HepG2 (cell line): ENCODE results near the gene WDR81. TPM values are rescaled to one million over a fixed set of nuclear protein-coding genes. Genes with fewer than 3 reads are reported as not detected.

Experiments used
- CHD4 ChIP-seq: fragments of 200-600 bp; sonication (generic); IDR thresholded peaks from 2 replicates; pipeline ENCODE4 v1.7.0; 2017; ENCODE audit warnings: mild to moderate bottlenecking, low read length, borderline replicate concordance
- CSRNP1 ChIP-seq: sonication (generic); formaldehyde crosslinking; IDR thresholded peaks from 2 replicates; pipeline ENCODE4 v1.8.1; 2023; ENCODE audit warnings: mild to moderate bottlenecking, missing genetic modification reagents
- EHMT2 ChIP-seq: fragments of 200-600 bp; sonication (generic); IDR thresholded peaks from 2 replicates; pipeline ENCODE4 v1.7.0; 2017; ENCODE audit warnings: antibody characterized with exemption, low read depth, low read length, borderline replicate concordance
- ESRRA ChIP-seq: sonication (generic); formaldehyde crosslinking; IDR thresholded peaks from 2 replicates; pipeline ENCODE4 v1.5.1; 2020; ENCODE audit warnings: mild to moderate bottlenecking, low read depth, missing genetic modification reagents
- MIXL1 ChIP-seq: IDR thresholded peaks from 2 replicates; pipeline ENCODE4 v1.6.1; 2016
- MXD4 ChIP-seq: IDR thresholded peaks from 2 replicates; pipeline ENCODE4 v1.6.1; 2016; ENCODE audit warnings: mild to moderate bottlenecking, missing biosample characterization, missing genetic modification reagents
- NFAT5 ChIP-seq: sonication (generic); formaldehyde crosslinking; IDR thresholded peaks from 2 replicates; pipeline ENCODE4 v1.4.0; 2020; ENCODE audit warnings: missing genetic modification reagents
- RERE ChIP-seq: IDR thresholded peaks from 2 replicates; pipeline ENCODE4 v1.6.1; 2016; ENCODE audit warnings: low read depth, missing genetic modification reagents, missing compliant biosample characterization
- SUZ12 ChIP-seq: fragments of 150-350 bp; IDR thresholded peaks from 2 replicates; pipeline ENCODE4 v1.6.1; 2014; ENCODE audit warnings: low read depth, low read length
- ZMAT3 ChIP-seq: sonication (generic); formaldehyde crosslinking; conservative IDR thresholded peaks from 2 replicates; pipeline ENCODE4 v1.7.0; 2021; ENCODE audit warnings: missing genetic modification reagents
- ZNF350 ChIP-seq: sonication (generic); formaldehyde crosslinking; IDR thresholded peaks from 2 replicates; pipeline ENCODE4 v1.4.0; 2020; ENCODE audit warnings: mild to moderate bottlenecking, low read depth, missing genetic modification reagents, borderline replicate concordance
- ZNF678 ChIP-seq: sonication (generic); formaldehyde crosslinking; IDR thresholded peaks from 2 replicates; pipeline ENCODE4 v1.4.0; 2020; ENCODE audit warnings: mild to moderate bottlenecking, missing genetic modification reagents
- ZNF7 ChIP-seq: IDR thresholded peaks from 2 replicates; pipeline ENCODE4 v1.6.1; 2016; ENCODE audit warnings: missing biosample characterization, missing genetic modification reagents
- polyA plus RNA-seq, 8 experiments: library from polyadenylated mRNA; depleted of rRNA in 3 of 8; stranded (reverse) in 7 of 8; unstranded in 1 of 8; fragments of >200 nt; fragmentation: Illumina TruSeq in 4 of 8; extraction: Trizol in 4 of 8; gene quantifications; 2 replicates each; pipeline versions ENCODE4 v1.2.1 to v1.2.3, GENCODE V29; 2011 to 2016; ENCODE audit warnings: low read depth in 4 of 8, missing spikeins in 1 of 8, mixed read lengths in 1 of 8; ENCODE audit not compliant: insufficient read depth in 1 of 8
- total RNA-seq, 5 experiments: library from RNA; depleted of rRNA; stranded (reverse); fragments of >200 nt; fragmentation: Illumina TruSeq; extraction: Trizol; gene quantifications; 2 replicates each; pipeline ENCODE4 v1.2.3, GENCODE V29; 2016; ENCODE audit warnings: low read depth in 1 of 5

Gene WDR81
- total and polyA plus RNA-seq, 2 of the 13 experiments (the other 11 are each of a cell fraction or from before 2014, with no cell fraction given), result 9.1 to 16.7 TPM

GRCh38 chr17:1769822-1770477, 45.4 kb downstream of the WDR81 start (continued):
- TF ChIP-seq RERE, result no peak
- no peak for TF ChIP-seq ZNF678 (CRISPR knock-in tag)
- TF ChIP-seq NFAT5 (CRISPR knock-in tag), result no peak
- TF ChIP-seq CSRNP1, result no peak
- TF ChIP-seq MIXL1 (CRISPR knock-in tag), result no peak
- TF ChIP-seq SUZ12, result no peak
- TF ChIP-seq MXD4 (CRISPR knock-in tag), result no peak
- no peak for TF ChIP-seq ZMAT3 (CRISPR knock-in tag)
- TF ChIP-seq CHD4, result no peak
- no peak for TF ChIP-seq ZNF350 (CRISPR knock-in tag)
- TF ChIP-seq ZNF7 (CRISPR knock-in tag), result no peak
- TF ChIP-seq EHMT2, result no peak
- no peak; the same call in 1 of the 2 replicates for TF ChIP-seq ESRRA (CRISPR knock-in tag)
